Stimulated activated CD8-positive, alpha-beta memory T cell treated with anti-CD3 and anti-CD28 coated beads, Interleukin-12 subunit alpha, Interleukin-12 subunit beta, amount 100 ng/mL, for 24 hours (primary cell): Measurements from ENCODE around the gene MED13L.

ENCODE experiments used
- DNase-seq: peaks from one replicate; pipeline ENCODE4 v3.0.0-alpha.2; 2020; ENCODE audit errors: extremely low read depth

Gene MED13L

GRCh38 chr12:116213014-116213413, 64.5 kb downstream of the MED13L start:
- DNase-seq: no peak

DNA sequence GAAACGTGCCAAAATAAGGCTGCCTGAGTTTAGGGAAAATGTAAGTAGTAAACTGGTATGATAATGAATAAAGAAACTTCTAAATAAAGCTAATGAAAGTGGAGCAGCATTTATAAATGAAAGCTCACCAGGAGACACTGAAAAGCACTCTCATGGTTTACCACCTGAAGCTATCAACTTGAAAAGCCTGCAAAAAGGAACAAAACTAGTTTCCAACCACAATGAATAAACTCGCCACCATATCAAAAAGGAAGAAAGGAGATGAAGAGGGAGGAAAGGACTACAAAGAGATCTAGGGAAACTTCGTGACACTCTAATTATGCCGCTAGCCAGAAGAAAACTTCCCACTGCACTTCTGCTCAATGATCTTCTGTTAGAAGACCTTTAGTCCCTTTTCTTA, 66.7 kb downstream of the MED13L start:
- DNase-seq: no peak

GRCh38 chr12:116210131-116210530, 67.4 kb downstream of the MED13L start:
- no peak for DNase-seq

DNA sequence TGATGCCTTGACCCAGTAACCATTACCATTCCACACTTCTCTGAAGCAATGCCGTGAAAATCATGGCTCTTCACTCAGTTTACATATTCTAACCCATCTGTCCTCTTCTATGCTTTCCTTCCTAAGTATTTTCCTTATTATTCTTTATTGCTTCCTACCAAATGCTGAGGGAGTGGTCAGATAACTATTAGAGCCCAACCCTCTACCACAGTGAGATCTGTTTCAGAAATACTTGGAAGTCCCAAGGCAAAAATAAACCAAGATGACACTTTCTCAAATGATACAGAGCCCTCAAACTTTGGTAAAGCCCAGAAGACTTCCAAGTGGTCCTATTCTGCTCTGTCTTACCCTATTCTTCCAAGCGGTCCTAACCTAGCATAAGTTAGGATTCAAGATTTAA, 68.0 kb downstream of the MED13L start:
- DNase-seq: no peak

DNA sequence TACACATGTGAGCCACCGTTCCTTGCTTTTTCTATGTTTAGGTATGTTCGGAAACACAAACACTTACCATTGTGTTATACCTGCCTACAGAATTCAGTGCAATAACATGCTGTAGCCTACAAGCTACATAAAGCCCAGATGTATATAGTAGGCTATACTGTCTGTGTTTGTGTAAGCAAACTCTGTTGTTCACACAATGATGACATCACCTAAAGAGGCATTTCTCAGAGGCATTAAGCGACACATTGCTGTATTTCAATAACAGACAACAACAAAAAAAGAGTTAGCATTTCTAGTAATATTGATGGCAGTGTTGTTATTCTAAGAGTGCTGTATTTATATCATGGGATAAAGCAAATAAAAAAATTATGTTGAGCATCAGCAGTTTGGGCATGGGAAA, 70.2 kb downstream of the MED13L start:
- DNase-seq: no peak

DNA sequence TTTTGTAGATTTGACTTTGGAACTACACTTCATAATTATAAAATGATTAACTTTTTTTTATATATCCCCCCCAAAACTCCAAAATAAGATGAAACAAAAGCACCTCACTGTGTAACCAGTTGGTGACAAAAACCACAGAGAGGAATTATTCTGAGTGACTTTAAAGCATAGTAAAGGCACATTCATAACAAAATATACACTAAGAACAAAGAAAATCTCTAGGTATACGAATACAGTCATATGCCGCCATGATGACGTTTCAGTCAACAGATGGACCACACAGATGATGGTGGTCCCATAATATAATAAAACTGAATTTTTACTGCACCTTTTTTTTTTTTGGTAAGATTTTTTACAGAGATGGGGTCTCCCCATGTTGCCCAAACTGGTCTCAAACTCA, 70.7 kb downstream of the MED13L start:
- no peak for DNase-seq

DNA sequence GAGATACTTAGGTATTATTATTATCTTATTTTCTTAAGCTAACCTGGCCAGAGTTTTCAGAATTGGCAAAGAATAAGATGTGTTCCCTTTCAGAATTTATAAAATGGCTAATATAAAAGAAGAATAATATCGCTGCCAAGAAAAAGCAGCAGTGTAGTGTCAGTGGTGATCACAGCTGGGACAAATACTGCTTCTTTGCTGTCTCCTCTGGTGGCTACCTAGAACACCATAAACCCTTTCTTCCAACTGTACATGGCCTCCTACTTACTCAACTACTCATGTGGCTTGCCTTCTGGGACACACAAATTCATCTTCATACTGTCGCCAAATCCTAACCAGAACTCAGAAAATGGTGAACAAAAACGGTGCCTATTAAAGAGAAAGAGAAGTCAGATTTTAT, 72.7 kb downstream of the MED13L start:
- no peak for DNase-seq

DNA sequence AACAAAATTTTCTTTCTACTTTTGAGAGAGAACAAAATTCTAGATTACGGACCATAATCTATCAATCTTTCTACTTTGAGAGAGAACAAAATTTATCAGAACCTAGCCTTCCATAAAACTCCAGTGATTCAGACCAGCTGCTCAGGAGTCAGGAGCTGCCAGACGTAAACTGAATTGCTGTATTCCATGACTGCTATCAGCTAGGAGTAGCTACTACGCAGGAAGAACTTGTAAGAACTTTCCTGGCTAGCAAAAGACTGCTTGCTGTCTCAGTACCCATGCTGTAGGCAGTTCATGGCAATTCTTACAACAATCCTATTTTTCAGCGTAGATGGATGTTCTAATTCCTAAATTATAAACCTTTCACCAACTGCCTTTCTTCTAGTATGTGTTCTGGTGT, 73.3 kb downstream of the MED13L start:
- DNase-seq: no peak

GRCh38 chr12:116202940-116203339, 74.6 kb downstream of the MED13L start:
- DNase-seq: no peak

DNA sequence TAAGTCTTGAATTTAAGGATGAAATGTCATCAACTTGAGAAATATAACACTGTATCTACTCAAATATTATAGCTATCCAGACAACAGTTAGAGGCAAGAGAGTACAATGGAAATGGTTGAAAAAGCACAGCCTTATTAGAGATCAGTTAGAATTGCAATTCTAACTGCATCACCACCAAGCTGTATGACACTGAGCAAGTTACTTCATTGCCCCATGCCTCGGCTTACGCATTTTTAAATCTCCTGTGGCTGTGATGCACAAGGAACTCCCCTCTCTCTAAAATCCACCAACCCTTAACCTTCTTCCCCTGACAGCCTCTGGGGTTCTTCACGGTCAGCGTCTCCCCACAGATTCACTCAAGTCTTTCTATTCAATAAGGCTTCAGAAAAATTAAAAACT, 75.1 kb downstream of the MED13L start:
- no peak for DNase-seq

GRCh38 chr12:116201908-116202307, 75.6 kb downstream of the MED13L start:
- DNase-seq: no peak

- no peak for DNase-seq
Observed at GRCh38 chr12:116201359-116201758, 76.1 kb downstream of the MED13L start.

DNA sequence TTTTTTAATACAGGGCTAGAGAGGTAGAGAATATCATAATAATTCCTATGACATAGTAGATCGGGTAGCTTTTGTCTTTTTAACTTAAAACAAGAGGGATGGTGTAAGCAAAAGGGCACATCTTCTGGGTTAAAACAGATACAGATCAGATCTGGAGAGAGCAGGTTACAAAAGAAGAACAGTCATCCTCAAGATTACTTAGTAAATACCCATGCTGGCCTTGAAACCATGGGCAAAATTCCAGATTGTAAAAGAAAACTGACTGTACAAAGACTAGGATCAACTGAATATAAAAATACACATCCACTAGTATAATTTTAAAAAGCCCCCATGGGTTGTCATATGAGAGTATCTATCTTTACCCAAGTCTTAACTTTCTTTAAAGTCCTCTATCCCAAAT, 76.7 kb downstream of the MED13L start:
- no peak for DNase-seq

DNA sequence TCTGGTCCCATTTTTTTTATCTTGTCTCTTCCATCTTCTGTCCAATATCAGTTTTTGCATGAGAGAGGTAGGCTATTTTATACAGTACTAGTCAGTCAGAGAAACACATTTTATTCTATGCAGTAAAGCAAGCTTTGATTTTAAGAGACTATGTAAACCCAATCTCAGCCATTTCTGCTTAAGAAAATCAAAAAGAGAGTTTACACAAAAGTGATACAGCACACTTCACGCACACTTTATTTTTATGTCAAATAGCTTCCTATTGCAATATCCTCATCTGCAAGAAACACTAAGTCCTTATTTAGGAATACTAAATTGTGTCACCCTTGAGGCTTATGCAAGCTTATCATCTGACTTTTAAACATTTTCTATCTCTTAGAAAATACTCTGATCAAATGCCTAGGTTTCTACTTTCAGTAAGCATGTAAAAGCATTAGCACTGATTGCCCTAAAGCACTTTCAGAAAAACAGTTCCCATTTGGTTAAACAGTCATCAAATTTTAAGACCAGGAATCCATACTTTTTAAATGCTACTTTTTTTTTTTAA, 78.3 kb downstream of the MED13L start:
- no peak for DNase-seq

DNA sequence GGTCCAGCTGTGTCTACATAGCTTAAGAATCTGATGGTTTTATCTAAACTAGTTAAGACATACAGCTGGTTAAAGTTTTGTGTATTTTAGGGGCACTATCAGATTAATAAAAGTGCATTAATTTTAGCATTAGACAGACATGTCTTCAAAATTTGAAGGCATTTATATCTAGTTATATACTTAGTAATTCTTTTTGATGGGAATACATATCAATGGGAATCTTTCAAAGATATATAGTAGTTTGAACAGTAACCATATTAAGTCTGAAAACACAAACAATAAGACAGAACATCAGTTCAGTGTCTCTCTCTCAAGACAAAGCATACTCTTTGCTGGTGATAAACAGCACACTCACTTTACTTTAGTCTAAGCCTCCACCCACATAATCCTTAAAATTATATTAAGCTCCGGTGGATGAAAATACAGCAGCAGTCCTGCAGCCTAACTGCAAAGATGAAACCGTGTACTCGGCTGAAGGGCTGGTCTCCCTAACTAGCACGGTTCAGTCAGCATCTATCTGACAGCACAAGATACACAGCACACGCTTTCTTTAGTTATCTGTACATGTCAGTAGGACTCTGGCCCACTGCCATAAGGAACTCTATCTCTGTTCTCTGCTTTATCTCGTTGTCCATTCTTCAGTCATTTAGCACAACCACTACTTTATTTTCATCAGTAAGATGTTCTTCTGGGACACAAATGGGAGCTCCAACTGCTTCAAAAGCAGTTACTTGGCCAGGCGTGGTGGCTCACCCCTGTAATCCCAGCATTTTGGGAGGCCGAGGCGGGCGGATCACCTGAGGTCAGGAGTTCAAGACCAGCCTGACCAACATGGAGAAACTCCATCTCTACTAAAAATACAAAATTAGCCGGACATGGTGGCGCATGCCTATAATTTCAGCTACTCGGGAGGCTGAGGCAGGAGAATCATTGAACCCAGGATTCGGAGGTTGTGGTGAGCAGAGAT, 80.5 kb downstream of the MED13L start:
- no peak for DNase-seq

GRCh38 chr12:116196226-116196625, 81.3 kb downstream of the MED13L start:
- DNase-seq: no peak

DNA sequence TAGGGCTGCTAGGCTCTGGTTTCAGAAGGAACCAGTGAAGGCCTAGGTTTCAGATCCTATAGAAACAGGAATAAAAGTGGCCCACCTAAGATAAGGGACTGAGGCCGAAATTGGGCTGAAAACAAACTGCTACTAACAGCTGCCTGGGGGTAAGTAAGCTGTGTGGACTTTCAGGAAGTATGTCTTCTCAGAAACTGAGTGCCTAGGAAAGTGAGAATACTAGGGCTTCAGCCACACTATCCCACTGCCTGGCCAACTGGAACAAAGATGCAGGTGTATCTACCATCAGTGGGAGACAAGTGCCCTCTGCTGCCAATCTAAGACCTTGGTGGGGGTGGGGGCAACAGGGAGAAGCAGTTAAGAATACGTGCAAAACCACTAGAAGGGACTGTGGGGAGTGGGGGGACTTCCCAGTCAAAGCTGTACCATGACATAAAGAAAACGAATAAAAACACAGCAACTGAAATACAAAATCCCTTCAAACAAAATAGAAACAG, 82.5 kb downstream of the MED13L start:
- DNase-seq: peak; percentile 10

DNA sequence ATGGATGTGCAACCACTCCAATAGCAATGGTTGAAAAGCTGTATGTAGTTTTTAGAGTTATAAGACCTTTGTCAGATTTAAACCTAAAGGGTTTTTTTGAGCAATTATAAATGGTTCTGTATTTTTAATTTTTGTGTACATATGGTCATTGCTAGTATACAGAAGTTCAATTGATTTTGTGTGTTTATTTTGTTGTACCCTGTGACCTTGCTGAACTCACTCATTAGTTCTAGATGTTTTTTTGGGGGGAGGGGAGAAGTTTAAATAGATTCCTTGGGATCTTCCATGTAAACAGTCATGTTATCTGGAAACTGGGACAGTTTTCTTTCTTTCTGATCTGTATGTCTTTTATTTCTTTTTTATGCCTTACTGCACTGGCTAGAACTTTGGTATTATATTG, 87.8 kb downstream of the MED13L start:
- no peak for DNase-seq

GRCh38 chr12:116188581-116188980, 88.9 kb downstream of the MED13L start:
- no peak for DNase-seq

DNA sequence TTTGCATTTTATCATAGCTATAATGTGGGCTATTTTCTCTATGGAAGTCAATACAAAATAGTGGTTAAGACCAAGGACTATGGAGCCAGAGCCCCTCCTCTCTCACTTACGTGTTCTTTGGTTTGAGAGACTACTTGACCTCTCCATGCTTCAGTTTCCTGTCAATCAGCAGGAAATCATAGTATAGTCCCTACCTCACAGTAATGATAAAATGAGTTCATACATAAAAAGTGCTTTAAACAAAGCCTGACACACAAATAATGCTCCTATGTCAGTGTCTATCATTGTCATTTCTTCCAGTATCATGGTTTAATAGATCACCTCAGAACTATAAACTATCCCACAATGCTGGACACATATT, 90.4 kb downstream of the MED13L start:
- no peak for DNase-seq

DNA sequence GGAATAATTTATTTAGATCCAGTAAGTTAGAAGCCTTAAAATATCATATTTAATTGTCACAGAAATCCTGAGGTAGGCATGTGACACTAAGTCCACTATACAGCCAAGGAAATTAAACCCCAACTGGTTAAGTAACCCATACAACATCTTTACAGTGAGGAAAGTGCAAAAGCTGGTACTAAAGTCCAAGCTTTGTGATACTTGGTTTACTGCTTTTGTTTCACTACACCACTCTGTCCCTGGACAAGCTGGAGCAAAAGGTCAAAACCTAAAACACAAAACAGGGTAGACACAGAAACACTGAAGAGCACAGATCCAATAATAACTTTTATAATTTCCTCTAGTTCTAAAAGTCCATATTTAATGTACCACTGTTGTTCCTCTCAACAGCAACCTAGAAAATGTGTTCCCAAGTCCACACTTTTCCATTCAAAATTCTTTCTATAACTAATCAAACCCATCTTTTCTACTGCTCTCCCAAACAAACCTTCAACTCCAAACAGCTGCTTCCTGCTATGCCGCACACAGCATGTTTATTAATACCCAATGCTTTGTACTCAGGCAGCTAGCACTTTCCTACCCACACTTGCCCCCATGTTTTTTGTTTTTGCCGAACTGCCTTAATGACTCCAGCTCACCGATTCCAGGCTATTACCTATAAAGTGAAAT, 90.9 kb downstream of the MED13L start:
- DNase-seq: no peak

DNA sequence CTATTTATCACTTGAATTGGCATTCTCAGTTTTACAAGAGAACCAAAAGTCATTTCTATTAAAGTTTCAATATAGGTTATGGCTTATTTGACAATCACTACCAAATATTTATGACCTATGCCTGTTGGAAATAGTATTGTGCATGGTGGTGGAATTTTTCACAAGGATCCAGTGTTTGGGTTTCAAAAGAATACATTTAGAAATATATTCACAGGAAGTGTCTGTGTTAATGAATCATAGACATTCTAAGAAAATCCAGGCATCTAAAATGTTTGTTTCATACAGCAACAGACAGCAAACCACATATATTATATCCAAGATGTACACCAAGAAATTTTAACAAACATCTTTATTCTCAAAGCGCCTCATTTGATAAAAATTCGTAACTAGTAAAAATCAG, 92.7 kb downstream of the MED13L start:
- no peak for DNase-seq

- DNase-seq: no peak
Observed at GRCh38 chr12:116183741-116184141, 93.8 kb downstream of the MED13L start.
